K562 (cell line): Measurements from ENCODE around the gene CLCNKB. TPM values are rescaled to one million over a fixed set of nuclear protein-coding genes. Genes with fewer than 3 reads are reported as not detected.

Experiments used
- BMI1 ChIP-seq: fragments of 150-350 bp; IDR thresholded peaks from 2 replicates; pipeline ENCODE4 v1.6.1; 2014; ENCODE audit warnings: low read length
- FUS ChIP-seq: fragments of 200-400 bp; formaldehyde crosslinking; optimal IDR thresholded peaks from 2 replicates; pipeline ENCODE3; 2017; ENCODE audit warnings: low read depth, low read length
- HNRNPH1 ChIP-seq: fragments of 200-400 bp; formaldehyde crosslinking; optimal IDR thresholded peaks from 2 replicates; pipeline ENCODE3; 2017; ENCODE audit warnings: low read depth, mild to moderate bottlenecking, low read length, moderate library complexity
- HOMEZ ChIP-seq: fragments of 250-450 bp; sonication (Bioruptor Pico); IDR thresholded peaks from 2 replicates; pipeline ENCODE4 v1.4.0; 2020; ENCODE audit warnings: mild to moderate bottlenecking, moderate library complexity
- KDM2B ChIP-seq: fragments of 250-450 bp; sonication (Bioruptor Pico); IDR thresholded peaks from 2 replicates; pipeline ENCODE4 v1.8.0; 2021; ENCODE audit warnings: mild to moderate bottlenecking, moderate library complexity
- MAZ ChIP-seq, 2 experiments: fragments of 450-650 bp in 1 of 2; sonication (generic) in 1 of 2; formaldehyde crosslinking; IDR thresholded peaks in 1 of 2; conservative IDR thresholded peaks in 1 of 2; 2 replicates each; pipeline versions ENCODE4 v1.4.0 to v1.5.0; 2020; ENCODE audit warnings: mild to moderate bottlenecking in 1 of 2, missing genetic modification reagents in 1 of 2
- MCM2 ChIP-seq: fragments of 450-650 bp; IDR thresholded peaks from 2 replicates; pipeline ENCODE4 v1.6.1; 2017; ENCODE audit warnings: low read depth, mild to moderate bottlenecking
- NFE2L1 ChIP-seq: fragments of 450-650 bp; IDR thresholded peaks from 2 replicates; pipeline ENCODE4 v1.6.1; 2016; ENCODE audit warnings: missing genetic modification characterization, low read depth, mild to moderate bottlenecking, missing compliant biosample characterization, moderate library complexity, borderline replicate concordance
- PHF8 ChIP-seq: fragments of 200-600 bp; sonication (generic); IDR thresholded peaks from 2 replicates; pipeline ENCODE4 v1.6.1; 2012; ENCODE audit warnings: mixed run types, mild to moderate bottlenecking, inconsistent platforms, low read length, moderate library complexity, borderline replicate concordance
- POLR2B ChIP-seq: fragments of 450-650 bp; IDR thresholded peaks from 2 replicates; pipeline ENCODE4 v1.6.1; 2018; ENCODE audit warnings: low read depth; ENCODE audit not compliant: partially characterized antibody
- RBM17 ChIP-seq: fragments of 200-400 bp; formaldehyde crosslinking; IDR thresholded peaks from 2 replicates; pipeline ENCODE4 v1.6.1; 2017; ENCODE audit warnings: low read depth, mild to moderate bottlenecking, low read length, borderline replicate concordance
- RFX5 ChIP-seq: IDR thresholded peaks from 2 replicates; pipeline ENCODE4 v1.6.1; 2011; ENCODE audit warnings: low read depth, mild to moderate bottlenecking, improper control_type of control experiment, low read length
- SMARCB1 ChIP-seq: IDR thresholded peaks from 2 replicates; pipeline ENCODE4 v1.6.1; 2011; ENCODE audit warnings: improper control_type of control experiment, low read depth; ENCODE audit not compliant: insufficient read length
- ZFP1 ChIP-seq: fragments of 450-650 bp; formaldehyde crosslinking; IDR thresholded peaks from 2 replicates; pipeline ENCODE4 v1.4.0; 2020; ENCODE audit warnings: mild to moderate bottlenecking, mixed read lengths
- ZNF184 ChIP-seq: sonication (generic); formaldehyde crosslinking; IDR thresholded peaks from 2 replicates; pipeline ENCODE4 v1.5.0; 2020; ENCODE audit warnings: missing genetic modification reagents
- ZNF407 ChIP-seq: fragments of 450-650 bp; IDR thresholded peaks from 2 replicates; pipeline ENCODE4 v1.6.1; 2016; ENCODE audit warnings: low read depth
- ZNF408 ChIP-seq: fragments of 250-450 bp; sonication (Bioruptor Pico); IDR thresholded peaks from 2 replicates; pipeline ENCODE4 v1.4.0; 2020; ENCODE audit warnings: low read depth, mild to moderate bottlenecking, moderate library complexity
- ZNF75A ChIP-seq: fragments of 450-650 bp; formaldehyde crosslinking; IDR thresholded peaks from 2 replicates; pipeline ENCODE4 v1.4.0; 2020; ENCODE audit warnings: mild to moderate bottlenecking
- polyA plus RNA-seq, 8 experiments: library from polyadenylated mRNA; depleted of rRNA in 4 of 8; stranded (reverse) in 5 of 8; unstranded in 3 of 8; fragments of >200 nt; fragmentation: Nextera tagmentation in 2 of 8; fragmentation: Illumina TruSeq in 1 of 8; extraction: Ambion mirVana in 2 of 8; extraction: Trizol in 1 of 8; gene quantifications; 2 replicates each; pipeline versions ENCODE4 v1.2.1 to v1.2.3, GENCODE V29; 2011 to 2014; ENCODE audit warnings: inconsistent platforms in 1 of 8, missing spikeins in 1 of 8
- total RNA-seq, 7 experiments: library from RNA; depleted of rRNA in 6 of 7; stranded (reverse); fragments of >200 nt in 6 of 7; fragmentation: Illumina TruSeq in 2 of 7; extraction: Trizol in 2 of 7; gene quantifications; 2 replicates each; pipeline versions ENCODE4 v1.2.1 to v1.2.3, GENCODE V29; 2011 to 2021; ENCODE audit warnings: low replicate concordance in 1 of 7

CLCNKB gene
- total and polyA plus RNA-seq, 9 of the 15 experiments (the other 6 are each of a cell fraction or from before 2014, with no cell fraction given) = 0.08 to 1.7 (median 0.64) TPM

GRCh38 chr1:16053781-16054502 is 10.4 kb downstream of the CLCNKB start (continued):
- TF ChIP-seq POLR2B (no peak), KDM2B (no peak), MCM2 (no peak), BMI1 (no peak), ZFP1 (CRISPR knock-in tag) (no peak), ZNF184 (CRISPR knock-in tag) (no peak), FUS (no peak), PHF8 (no peak), ZNF407 (no peak), SMARCB1 (no peak), MAZ (CRISPR knock-in tag; conservative IDR thresholded peaks at IDR 0.05 in 1 of 2, IDR thresholded peaks at IDR 0.05 in 1 of 2) (peak in 1 of 2 experiments; percentile 46; a peak in 1 of 4 replicates), HOMEZ (CRISPR knock-in tag) (no peak), RBM17 (no peak), ZNF75A (CRISPR knock-in tag) (no peak), NFE2L1 (tag) (no peak), RFX5 (no peak), ZNF408 (CRISPR knock-in tag) (no peak), HNRNPH1 (no peak)
